ENCODE data around the gene TPO. TPM values are rescaled to one million over a fixed set of nuclear protein-coding genes. Genes with fewer than 3 reads are reported as not detected.

Gene TPO
- total RNA-seq, 2 experiments from 2014 or later, result not detected

DNA sequence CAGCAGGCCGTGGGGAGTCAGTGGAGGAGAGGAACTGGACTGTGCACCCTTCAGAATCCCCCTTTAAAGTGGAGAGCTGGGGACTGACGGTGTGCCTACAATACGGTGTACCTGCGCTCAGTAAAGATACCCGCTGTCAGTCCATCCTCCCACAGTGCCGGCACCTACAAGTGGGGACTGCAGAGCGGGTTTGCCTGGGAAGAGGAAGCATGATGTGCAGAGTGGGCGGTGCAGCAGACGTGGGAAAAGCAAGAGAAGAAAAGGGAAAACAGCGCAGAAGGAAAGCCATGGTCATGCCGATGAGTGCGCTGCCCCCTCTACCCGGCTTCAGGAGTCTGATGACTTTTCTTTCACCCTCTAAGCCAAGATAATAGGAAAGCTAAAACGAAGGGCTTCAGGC, 148.0 kb downstream of the TPO start:
- POLR2A ChIA-PET, result no interaction called here
- H3K4me3 Mint-ChIP-seq, result no peak overlapping the region
- intact Hi-C loops (cut with micrococcal nuclease), result no loop called here
- CTCF ChIA-PET, result interaction anchor here (5.6 kb wide), 1 partner anchor 11 kb away, joined by 22 read pairs; no protein-coding TSS in a partner anchor
- H3K27ac Mint-ChIP-seq, result no peak overlapping the region
- TF ChIP-seq, protein P1, sequence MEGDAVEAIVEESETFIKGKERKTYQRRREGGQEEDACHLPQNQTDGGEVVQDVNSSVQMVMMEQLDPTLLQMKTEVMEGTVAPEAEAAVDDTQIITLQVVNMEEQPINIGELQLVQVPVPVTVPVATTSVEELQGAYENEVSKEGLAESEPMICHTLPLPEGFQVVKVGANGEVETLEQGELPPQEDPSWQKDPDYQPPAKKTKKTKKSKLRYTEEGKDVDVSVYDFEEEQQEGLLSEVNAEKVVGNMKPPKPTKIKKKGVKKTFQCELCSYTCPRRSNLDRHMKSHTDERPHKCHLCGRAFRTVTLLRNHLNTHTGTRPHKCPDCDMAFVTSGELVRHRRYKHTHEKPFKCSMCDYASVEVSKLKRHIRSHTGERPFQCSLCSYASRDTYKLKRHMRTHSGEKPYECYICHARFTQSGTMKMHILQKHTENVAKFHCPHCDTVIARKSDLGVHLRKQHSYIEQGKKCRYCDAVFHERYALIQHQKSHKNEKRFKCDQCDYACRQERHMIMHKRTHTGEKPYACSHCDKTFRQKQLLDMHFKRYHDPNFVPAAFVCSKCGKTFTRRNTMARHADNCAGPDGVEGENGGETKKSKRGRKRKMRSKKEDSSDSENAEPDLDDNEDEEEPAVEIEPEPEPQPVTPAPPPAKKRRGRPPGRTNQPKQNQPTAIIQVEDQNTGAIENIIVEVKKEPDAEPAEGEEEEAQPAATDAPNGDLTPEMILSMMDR (IDR thresholded peaks at IDR 0.05), result no peak
- H3K9me3 Mint-ChIP-seq, result peaks cover under 1% of the 10 kb centered on the region
- peaks cover 13% of the 10 kb centered on the region for H3K4me1 Mint-ChIP-seq (ENCODE audit: low read depth)
- ATAC-seq (no peak), DNase-seq (no peak)
- H3K36me3 Mint-ChIP-seq (ENCODE audit: low read depth), result no peaks in the 10 kb centered on the region
- H3K27me3 Mint-ChIP-seq, result no peaks in the 10 kb centered on the region

DNA sequence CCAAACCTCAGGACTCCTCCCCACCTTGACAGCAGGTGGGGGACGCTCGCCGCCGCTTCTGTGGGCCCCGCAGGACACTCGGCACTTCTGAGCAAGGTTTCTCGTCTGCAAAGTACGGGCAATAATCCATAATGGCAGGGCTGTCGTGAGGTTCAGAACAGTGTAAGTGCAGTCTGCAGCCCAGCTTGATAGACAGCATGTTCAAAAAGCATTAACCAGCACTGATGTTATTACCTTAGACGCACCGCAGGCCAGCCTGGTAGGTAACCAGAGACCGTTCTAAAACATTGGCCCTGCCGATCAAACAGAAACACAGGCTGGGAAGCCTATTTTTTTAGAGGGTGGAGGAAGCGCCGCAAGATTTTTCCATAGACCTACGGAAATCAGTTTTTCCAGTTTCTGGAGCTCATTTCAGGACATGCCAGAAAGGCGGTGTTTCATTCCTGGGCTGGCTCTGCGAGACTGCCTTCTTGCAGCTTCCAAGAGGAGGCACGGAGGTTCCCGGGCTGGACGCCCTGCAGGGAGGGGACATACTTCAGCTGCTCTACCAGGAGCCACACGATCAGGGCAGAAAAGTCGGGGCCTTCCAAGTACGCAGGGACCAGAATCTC, 148.7 kb downstream of the TPO start:
- H3K4me1 Mint-ChIP-seq (ENCODE audit: low read depth), result peaks cover 13% of the 10 kb centered on the region
- POLR2A ChIA-PET, result no interaction called here
- TF ChIP-seq, protein P1 (IDR thresholded peaks at IDR 0.05), result no peak
- CTCF ChIA-PET, result interaction anchor here (5.6 kb wide), 1 partner anchor 11 kb away, joined by 22 read pairs; no protein-coding TSS in a partner anchor
- H3K36me3 Mint-ChIP-seq (ENCODE audit: low read depth), result no peaks in the 10 kb centered on the region
- ATAC-seq, result no peak
- H3K27ac Mint-ChIP-seq, result no peak overlapping the region
- peaks cover 2% of the 10 kb centered on the region for H3K9me3 Mint-ChIP-seq
- H3K27me3 Mint-ChIP-seq, result no peaks in the 10 kb centered on the region
- DNase-seq, result no peak
- H3K4me3 Mint-ChIP-seq, result no peak overlapping the region
- intact Hi-C loops (cut with micrococcal nuclease), result no loop called here

DNA sequence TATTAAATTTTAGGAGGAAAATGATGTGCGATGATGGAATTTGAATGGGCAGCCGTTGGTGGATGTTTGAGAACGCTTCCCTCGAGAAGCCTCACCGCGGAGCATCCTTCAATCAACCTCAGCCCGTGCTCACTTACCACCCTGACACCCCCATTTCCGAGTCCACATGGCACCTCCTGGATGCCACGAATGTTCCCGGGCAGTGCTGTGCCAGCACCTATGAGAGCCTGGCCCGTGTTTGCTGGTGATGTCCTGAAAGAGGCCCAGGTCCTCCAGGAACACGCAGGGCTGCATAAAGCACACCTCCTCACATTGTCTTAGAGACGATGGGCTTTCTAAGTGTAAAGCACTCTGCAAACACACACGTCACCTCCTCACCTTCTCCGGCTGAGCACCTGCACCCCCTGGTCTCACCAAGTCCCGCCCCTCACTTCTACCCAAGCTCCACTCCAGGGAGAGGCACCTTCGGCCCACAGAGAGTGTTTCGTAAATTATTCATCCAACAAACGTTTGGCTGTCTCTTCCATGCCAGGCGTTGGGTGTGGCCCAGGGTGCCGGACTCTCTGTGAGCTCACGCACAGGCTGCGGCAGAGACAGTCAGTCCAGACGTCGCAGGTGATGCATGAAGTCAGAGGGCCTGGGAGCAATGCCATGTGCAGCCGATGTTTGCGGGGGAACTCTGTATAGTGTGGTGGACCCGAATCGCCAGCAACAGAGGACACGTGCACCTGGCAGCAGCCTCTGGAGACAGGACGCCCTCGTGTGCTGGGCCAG, 150.0 kb downstream of the TPO start:
- ATAC-seq (no peak), DNase-seq (no peak)
- Mint-ChIP-seq H3K27ac (no peak overlapping the region), H3K9me3 (peaks cover 4% of the 10 kb centered on the region), H3K4me3 (no peak overlapping the region), H3K27me3 (no peaks in the 10 kb centered on the region), H3K4me1 (ENCODE audit: low read depth) (peaks cover 13% of the 10 kb centered on the region), H3K36me3 (ENCODE audit: low read depth) (no peaks in the 10 kb centered on the region)
- ChIA-PET POLR2A (no interaction called here), CTCF (interaction anchor here (5.6 kb wide), 1 partner anchor 13 kb away, joined by 22 read pairs; no protein-coding TSS in a partner anchor)
- TF ChIP-seq, protein P1 (IDR thresholded peaks at IDR 0.05), result no peak
- intact Hi-C loops (cut with micrococcal nuclease), result no loop called here

DNA sequence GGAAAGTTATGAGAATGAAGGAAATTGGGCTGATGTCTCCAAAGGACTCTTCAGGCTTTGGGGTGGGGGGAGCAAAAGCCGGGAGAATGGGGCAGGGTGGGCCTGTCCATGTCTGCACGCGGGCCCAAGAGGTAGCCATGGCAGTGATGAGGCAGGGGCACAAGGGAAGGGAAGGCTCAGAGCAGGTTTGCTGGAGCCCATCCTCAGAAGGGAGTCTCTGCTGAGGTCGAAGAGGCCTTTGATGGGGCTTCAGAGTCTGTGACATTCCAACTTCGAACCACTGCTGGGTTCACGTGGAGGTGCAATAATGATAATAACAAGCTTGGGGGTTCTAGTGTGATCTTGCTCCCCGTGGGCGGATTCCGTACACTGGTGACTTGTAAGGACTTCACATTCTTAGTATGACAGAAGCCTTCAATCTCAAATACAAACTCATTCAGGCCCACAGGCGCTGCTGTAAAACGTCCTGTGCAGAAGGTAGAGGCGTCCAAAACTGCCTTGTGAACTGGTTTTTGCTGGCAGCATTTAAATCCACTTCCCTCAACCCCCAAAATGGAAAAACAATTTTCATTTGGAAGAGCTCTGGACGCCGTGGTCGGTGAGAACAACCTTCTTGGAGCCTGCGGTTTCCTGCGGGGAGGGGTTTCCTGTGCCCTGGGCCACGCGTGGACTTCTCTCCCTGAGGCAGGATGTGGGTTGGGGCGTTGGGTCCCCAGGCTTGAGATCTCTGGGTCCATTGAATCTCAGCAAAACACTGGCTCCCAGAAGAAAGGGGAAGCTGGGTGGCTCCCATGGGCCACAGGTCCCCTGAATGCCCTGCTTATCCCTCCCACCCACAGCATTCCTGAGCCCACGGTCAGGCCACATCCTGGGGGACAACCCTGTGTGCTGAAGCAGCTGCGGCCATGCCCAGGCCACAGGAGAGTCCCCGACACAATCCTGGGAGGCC, 151.0 kb downstream of the TPO start:
- POLR2A ChIA-PET, result no interaction called here

More for the DNA sequence above, 151.0 kb downstream of the TPO start:
- ATAC-seq (no peak), DNase-seq (peak; percentile 27)
- CTCF ChIA-PET, result interaction anchor here (0.8 to 5.6 kb wide), 2 partner anchors 14 to 205 kb away, joined by 3 to 22 read pairs; no protein-coding TSS in a partner anchor
- H3K27me3 Mint-ChIP-seq, result no peaks in the 10 kb centered on the region
- peaks cover 13% of the 10 kb centered on the region for H3K4me1 Mint-ChIP-seq (ENCODE audit: low read depth)
- TF ChIP-seq, protein P1 (IDR thresholded peaks at IDR 0.05), result no peak
- H3K36me3 Mint-ChIP-seq (ENCODE audit: low read depth), result no peaks in the 10 kb centered on the region
- H3K4me3 Mint-ChIP-seq, result no peak overlapping the region
- no peak overlapping the region for H3K27ac Mint-ChIP-seq
- peaks cover 4% of the 10 kb centered on the region for H3K9me3 Mint-ChIP-seq
- intact Hi-C loops (cut with micrococcal nuclease), result no loop called here

Measured in activated CD8-positive, alpha-beta T cell treated with anti-CD3 and anti-CD28 coated beads for 36 hours (primary cell).